AG04450 (cell line): ENCODE measurements around the gene FLCN. TPM values are rescaled to one million over a fixed set of nuclear protein-coding genes. Genes with fewer than 3 reads are reported as not detected.

Experiments used
- CTCF ChIA-PET: fragments of 300-600, 350-600 bp; formaldehyde crosslinking; extraction: SDS; loops from one replicate; lab custom pipeline; 2022; ENCODE audit warnings: antibody characterized with exemption, inconsistent platforms; lab: Charles Lee
- POLR2A ChIA-PET: fragments of 350-600 bp; formaldehyde crosslinking; extraction: SDS; loops from one replicate; lab custom pipeline; 2021; ENCODE audit warnings: antibody characterized with exemption, inconsistent platforms; lab: Yijun Ruan, JAX
- DNase-seq: peaks from one replicate; pipeline ENCODE4 v3.0.0-alpha.2; 2011; ENCODE audit warnings: low read depth, low spot score
- H3K27ac ChIP-seq: one replicate; pipeline ENCODE4 v1.5.1; 2012; ENCODE audit warnings: low read depth, low read length, control low read depth
- H3K27me3 ChIP-seq: one replicate; pipeline ENCODE4 v1.6.0; 2012; ENCODE audit warnings: low read length; ENCODE audit not compliant: control insufficient read depth, insufficient read depth
- H3K4me3 ChIP-seq: 2 replicates; pipeline ENCODE4 v1.5.1; 2011; ENCODE audit warnings: mild to moderate bottlenecking, low read depth, low read length, control low read depth
- H3K9me3 ChIP-seq: 2 replicates; pipeline ENCODE4 v1.5.1; 2012; ENCODE audit warnings: low read length; ENCODE audit not compliant: control insufficient read depth, insufficient read depth
- polyA plus RNA-seq: library from polyadenylated mRNA; depleted of rRNA; stranded (reverse); fragments of >200 nt; gene quantifications from 2 replicates; pipeline ENCODE4 v1.2.3, GENCODE V29; 2011
- TF ChIP-seq, protein P1 (sequence below): IDR thresholded peaks from 2 replicates; pipeline ENCODE4 v1.5.1; 2011; ENCODE audit warnings: low read depth, low read length, control low read depth, inconsistent platforms

The FLCN gene
- polyA plus RNA-seq, 1 experiment: 13.7 TPM

DNA sequence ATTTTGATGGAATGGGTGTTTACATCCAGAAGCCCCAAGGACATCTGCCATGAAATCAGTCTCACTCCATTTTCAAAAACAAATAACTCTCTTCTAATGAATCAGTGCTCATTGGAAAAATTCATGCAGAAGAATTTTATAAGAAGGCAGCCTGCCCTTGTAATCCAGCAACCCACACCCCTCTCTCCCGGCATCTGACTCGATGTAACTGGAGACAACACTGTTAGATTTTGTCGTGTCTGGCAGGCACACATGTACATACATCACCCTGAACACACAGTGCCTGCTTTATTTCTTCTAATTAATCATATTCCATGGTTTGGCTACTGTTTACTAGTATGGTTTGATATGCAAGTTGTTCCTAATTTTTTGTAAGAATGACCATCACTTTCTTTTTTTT is 19.0 kb downstream of the FLCN start:
- Histone ChIP-seq H3K27me3 (no peaks in the 10 kb centered on the region), H3K9me3 (no peaks in the 10 kb centered on the region; the same call in 1 of the 2 replicates), H3K27ac (no peak overlapping the region), H3K4me3 (no peak overlapping the region)
- no peak for DNase-seq
- POLR2A ChIA-PET: no interaction called here
- CTCF ChIA-PET: no interaction called here
- TF ChIP-seq, protein P1, sequence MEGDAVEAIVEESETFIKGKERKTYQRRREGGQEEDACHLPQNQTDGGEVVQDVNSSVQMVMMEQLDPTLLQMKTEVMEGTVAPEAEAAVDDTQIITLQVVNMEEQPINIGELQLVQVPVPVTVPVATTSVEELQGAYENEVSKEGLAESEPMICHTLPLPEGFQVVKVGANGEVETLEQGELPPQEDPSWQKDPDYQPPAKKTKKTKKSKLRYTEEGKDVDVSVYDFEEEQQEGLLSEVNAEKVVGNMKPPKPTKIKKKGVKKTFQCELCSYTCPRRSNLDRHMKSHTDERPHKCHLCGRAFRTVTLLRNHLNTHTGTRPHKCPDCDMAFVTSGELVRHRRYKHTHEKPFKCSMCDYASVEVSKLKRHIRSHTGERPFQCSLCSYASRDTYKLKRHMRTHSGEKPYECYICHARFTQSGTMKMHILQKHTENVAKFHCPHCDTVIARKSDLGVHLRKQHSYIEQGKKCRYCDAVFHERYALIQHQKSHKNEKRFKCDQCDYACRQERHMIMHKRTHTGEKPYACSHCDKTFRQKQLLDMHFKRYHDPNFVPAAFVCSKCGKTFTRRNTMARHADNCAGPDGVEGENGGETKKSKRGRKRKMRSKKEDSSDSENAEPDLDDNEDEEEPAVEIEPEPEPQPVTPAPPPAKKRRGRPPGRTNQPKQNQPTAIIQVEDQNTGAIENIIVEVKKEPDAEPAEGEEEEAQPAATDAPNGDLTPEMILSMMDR: no peak

DNA sequence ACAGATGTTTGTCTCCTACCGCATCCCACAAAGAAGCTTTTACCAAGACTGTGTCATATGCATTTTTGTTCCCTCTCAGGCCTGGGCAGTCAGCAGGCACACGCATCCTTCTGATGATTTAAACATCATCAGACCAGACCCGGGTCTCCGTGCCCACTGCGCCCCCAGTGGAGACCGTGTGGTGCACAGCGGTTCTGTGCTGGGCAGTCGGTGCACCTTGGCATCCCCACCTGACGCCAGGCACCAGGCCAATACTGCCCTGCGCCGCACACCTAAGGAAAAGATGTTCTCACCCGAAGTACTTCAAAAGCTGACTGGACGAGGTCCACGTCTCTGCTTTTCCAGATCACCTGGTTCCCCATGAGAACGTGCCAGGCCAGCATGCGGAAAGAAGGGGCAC is 20.2 kb downstream of the FLCN start:
- POLR2A ChIA-PET: no interaction called here
- CTCF ChIA-PET: no interaction called here
- Histone ChIP-seq H3K4me3 (no peak overlapping the region), H3K27ac (no peak overlapping the region), H3K9me3 (no peaks in the 10 kb centered on the region; the same call in 1 of the 2 replicates), H3K27me3 (no peaks in the 10 kb centered on the region)
- no peak for DNase-seq
- TF ChIP-seq, protein P1: no peak

DNA sequence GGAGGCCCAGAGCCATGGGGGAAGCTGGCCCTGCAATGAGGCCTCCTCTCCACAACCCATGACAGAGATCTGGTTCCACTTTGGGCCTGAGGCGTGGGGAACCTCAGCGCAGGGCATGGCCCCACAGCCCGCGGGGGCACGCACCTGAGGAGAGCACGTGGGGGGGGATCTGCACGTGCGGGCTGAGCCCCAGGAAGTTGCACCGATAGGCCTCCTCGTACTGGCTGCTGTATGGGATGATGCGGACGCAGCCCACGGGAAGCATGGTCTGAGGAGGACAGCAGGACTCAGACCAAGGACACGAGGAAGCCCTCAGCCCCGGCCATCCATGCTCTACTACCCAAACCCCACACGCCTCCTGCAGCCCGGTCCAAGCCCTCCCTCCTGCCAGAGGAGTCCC is 20.7 kb downstream of the FLCN start:
- POLR2A ChIA-PET: no interaction called here
- Histone ChIP-seq H3K27ac (no peak overlapping the region), H3K27me3 (no peaks in the 10 kb centered on the region), H3K9me3 (no peaks in the 10 kb centered on the region; the same call in 1 of the 2 replicates), H3K4me3 (no peak overlapping the region)
- TF ChIP-seq, protein P1: no peak
- CTCF ChIA-PET: no interaction called here
- DNase-seq: no peak

DNA sequence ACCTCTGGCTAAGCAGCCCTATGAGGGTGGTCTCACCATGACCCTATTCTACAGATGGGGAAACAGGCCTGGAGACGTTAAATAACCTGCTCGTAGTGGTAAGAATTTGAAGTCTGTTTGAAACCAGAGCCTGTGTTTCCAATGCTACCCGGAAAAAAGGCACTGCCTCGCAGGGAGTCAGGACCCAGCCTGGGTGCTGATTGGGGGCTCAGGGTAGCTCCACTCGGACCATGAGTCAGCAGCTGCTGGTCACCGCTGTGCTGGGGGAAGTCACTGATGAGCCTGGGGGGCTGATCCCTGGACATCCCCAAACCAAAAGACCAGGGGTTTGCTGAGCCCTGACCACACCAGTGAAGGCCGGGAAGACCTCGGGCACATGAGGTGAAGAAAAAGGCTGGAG is 21.4 kb downstream of the FLCN start:
- no peak for DNase-seq
- Histone ChIP-seq H3K27me3 (no peaks in the 10 kb centered on the region), H3K27ac (no peak overlapping the region), H3K4me3 (no peak overlapping the region), H3K9me3 (no peaks in the 10 kb centered on the region; the same call in 1 of the 2 replicates)
- ChIA-PET CTCF (no interaction called here), POLR2A (no interaction called here)
- TF ChIP-seq, protein P1: no peak

DNA sequence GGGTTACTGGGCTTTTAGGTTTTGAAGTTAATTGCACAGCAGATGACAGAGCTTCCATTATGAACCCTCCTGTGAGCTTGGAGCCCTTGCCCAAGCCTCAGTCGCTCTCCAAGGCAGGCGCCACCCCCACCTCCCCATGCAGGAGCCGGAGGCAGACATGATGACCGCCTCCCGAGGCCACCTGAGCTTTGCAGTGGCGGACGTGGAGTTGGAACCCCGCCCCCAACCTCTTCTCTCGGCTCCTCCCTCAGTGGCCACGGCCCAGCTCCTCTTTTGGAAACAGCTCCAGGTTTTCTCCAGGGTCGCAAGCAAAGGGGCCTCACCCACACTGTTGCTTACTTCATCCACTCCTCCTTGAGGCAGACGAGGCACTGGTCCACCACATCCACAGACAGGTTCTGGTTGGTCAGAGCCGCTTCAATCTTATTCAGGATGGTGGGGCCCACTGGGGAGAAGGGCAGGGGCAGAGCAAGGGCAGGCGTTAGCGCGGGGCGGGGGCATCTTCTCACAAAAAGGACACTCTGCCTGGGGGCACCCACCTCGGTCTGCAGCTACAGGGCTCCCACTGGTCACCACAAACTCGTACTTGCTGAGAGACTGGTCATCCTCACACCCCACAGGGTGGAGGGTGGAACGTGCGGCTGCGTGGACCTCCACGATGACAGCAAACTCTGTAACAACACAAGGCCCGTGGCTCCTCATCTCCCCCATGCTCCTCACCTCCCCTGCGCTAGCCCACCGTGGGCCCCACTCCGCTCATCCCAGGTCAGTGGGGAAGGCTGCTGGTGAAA is 22.1 kb downstream of the FLCN start:
- Histone ChIP-seq H3K27me3 (no peaks in the 10 kb centered on the region), H3K4me3 (no peak overlapping the region), H3K9me3 (no peaks in the 10 kb centered on the region; the same call in 1 of the 2 replicates), H3K27ac (no peak overlapping the region)
- CTCF ChIA-PET: no interaction called here
- TF ChIP-seq, protein P1: no peak
- POLR2A ChIA-PET: no interaction called here
- DNase-seq: no peak
